Right forelimb (tissue), 1 donor: ENCODE data around the gene MTSS2.
A peak's percentile ranks its signal among the peaks of the same experiment; 100 is the strongest.

Source experiments
- DNase-seq: peaks from one replicate; pipeline ENCODE4 v3.0.0-alpha.2; 2018

MTSS2 gene

GRCh38 chr16:70699696-70700095 is 13.8 kb upstream of the MTSS2 start:
- no peak for DNase-seq

DNA sequence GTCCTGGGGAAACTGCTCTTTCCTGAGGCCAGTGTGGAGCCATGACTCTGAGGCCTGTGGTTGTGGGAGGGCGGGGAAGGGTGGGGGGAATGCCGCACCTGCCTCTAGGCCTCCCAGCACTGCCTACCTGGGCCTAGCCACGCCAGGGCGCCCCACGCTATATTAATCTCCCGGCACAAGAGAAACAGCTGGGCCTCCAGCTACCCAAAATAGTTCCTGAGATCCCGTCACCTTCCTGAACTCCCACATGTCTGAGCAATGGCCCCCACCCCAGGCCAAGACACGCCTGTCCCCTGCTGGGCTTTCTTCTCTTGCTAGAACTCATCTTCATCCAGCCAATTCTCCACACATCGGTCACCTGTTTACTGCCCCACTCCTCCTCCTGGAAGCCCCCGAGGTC is 13.0 kb upstream of the MTSS2 start:
- DNase-seq, result no peak

DNA sequence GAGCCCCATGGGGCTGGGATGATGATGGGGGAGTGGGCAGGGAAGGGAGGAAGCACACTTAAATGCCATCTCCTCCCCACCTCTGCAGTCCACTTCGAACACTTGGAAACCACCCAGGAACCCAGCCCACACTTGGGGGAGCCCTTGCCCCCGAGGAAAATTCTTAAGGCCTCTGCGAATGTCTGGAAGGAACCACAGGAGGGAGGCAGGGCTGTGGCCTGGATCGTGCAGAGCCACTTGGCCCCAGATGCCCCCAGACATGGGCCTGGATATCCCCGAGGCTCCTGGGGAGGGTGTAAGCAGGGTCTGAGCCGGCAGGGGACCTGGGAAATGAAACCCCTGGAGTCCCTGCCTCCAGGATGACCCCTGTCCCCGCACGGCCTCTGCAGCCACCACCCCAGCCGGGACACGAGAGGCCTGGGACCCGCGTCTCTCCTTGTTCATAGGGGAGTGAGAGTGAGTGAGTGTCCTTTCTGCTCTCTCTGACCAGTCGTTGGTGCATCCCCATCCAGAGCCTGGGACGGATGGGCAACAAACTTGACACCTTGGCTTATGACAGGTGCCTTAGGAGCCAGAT is 11.8 kb upstream of the MTSS2 start:
- no peak for DNase-seq

GRCh38 chr16:70696952-70697593 is 11.2 kb upstream of the MTSS2 start:
- no peak for DNase-seq

GRCh38 chr16:70696355-70696754 is 10.5 kb upstream of the MTSS2 start:
- DNase-seq, result no peak

- DNase-seq, result no peak
Observed at GRCh38 chr16:70695331-70696070, 9.6 kb upstream of the MTSS2 start.

- no peak for DNase-seq
Observed at GRCh38 chr16:70694868-70695218, 9.0 kb upstream of the MTSS2 start.

- no peak for DNase-seq
Observed at GRCh38 chr16:70694088-70694867, 8.4 kb upstream of the MTSS2 start.

GRCh38 chr16:70692873-70693671 is 7.2 kb upstream of the MTSS2 start:
- DNase-seq, result peak; percentile 71

DNA sequence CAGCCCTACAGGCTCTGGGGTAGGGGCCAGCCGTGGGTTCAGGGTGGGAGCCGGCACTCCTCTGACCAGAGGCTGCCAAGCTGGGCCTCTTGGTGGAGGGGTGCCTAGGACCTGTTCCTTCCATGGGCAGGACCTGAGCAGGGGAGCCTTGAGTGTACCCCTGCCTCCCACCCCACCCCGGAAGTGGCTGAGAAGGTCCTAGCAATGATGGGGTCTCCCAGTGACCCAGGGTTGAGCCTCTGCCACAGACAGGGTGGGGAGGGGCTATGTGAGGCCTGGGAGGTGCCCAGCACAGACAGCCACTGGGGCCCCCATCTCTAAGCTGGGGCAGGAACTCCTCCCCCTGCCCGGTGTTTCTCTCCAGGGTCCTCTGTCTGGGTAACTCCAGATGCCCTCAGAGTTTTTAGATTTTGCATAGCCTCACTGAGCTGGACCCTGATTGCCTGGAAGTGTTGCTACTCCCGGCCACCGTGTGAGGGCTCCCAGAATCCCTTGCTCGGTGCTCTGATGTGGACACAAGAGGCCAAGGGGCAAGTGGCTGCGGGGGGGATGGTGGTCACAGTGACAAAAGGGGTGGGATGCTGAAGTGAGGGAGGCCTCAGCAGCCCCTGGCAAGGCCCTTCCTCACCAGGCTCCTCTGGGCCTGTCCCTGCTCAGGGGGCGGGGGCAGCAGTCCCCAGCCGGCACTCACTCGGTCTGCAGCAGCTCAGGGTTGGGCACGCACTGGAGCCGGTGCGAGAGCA is 6.4 kb upstream of the MTSS2 start:
- no peak for DNase-seq

- peak; percentile 86 for DNase-seq
Observed at GRCh38 chr16:70691223-70692129, 5.6 kb upstream of the MTSS2 start.

- peak; percentile 74 for DNase-seq
Observed at GRCh38 chr16:70689970-70690891, 4.4 kb upstream of the MTSS2 start.

GRCh38 chr16:70689035-70689969 is 3.4 kb upstream of the MTSS2 start:
- no peak for DNase-seq

DNA sequence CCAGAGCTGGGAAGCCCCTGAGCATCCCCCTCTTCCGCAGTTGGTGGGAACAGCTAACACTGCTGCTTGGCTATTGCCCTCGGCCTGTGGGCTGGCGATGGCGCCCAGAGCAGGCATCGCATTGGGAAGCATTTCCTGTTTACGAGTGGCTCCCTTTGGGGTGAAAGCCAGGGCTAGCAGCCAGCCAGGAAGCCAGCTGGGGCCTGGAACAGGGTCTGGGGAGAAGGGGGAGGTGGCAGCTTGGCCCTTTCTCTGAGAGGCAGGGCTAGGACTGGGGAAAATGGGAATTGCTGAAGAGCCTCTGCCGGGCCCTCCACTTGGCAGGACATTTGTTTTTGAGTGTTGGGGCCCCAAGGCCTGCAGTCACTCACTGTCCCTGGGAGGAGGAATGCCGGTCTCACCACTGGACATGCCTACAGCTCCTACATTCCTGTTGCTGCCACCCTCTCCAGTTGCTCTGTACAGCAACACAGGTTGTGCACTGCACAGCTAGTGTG is 2.4 kb upstream of the MTSS2 start:
- peak; percentile 77 for DNase-seq

DNA sequence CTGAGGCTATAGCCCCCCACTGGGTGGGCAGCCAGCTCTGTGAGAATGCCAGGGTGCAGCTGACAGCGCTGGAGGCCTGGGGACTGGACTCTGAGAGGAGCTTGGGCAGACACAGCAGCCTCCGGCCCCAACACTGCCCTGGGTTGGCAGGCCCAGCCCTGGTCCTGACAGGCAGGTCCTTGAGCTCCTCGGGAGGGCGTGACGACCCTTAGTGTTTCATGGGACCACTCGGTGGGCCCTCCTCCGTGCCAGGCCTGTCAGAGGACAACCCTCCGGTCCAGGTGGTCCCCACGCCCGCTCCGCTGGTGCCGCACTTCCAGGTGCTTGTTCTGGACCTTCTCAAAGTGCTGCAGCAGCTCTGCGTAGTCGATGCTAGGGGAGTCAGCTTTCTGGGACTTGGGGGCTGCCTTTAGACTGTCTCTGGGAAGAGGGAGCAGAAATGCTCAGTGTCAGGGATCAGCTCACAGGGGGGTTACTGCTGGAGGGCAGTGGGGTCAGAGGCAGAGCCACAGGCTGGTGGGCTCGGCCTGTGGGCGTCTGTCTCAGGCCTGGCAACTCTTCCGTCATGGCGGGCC is 1.9 kb upstream of the MTSS2 start:
- no peak for DNase-seq

DNA sequence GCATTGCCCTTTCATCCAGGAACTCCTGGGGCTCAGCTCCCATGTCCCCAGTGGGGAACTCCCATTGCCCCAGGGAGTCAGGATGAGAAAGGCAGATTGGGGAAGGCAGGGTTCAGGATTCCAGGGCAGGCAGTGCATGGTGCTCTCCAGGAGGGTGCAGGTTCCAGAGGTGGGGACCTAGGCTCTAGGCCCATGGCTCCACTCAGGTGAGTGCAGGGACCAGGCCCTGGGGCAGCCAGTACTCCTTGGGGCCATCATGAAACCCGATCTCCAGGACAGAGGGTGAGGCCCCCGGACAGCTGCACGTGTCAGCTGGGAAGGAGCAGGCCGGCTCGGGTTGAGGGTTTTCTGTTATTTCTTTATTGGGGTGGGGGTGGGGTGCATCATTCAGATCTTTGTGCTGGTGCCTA is 1.3 kb upstream of the MTSS2 start:
- DNase-seq, result no peak

DNA sequence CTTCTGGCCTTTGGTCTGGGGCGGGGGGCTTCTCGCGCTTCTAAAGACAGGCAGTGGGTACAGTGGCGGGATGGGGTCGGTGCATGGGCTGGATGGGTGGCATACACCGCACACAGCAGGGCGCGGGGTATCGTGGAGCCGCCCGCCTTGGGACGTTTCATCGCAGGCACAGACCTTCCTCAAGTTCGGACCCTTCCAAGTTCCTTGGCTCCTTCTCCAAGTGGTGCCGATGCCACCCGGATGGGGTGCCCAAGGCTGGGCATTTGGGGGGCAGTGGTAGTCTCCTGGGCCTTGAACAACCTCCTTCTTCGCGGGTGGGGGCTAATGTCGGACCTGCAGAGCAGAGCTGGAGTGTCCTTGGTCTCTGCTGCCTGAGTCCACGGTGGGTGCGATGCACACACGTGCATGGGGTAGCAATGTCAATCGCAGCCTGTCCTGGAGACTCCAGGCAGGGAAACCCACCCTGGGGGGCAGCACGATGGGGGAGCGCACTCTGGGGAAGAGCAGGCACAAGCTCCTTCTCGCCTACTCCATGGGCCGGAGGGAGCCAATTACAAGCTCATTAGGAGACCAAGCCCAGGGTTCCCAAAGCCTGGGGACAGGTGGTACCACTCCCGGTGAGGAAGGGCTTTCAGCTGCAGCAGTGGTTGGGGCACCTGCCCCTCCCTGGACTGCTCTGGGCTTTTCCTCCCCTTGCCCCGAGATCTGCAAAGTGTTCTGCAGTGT is 686 bp upstream of the MTSS2 start:
- DNase-seq, result no peak
